ELF-1 (cell line): ENCODE results near the gene CNOT10.
"Not testable (repeated sequence)": the region's sequence is repeated elsewhere in the genome, so short reads cannot be mapped to it uniquely, and the experiment has no call there.

Source experiments
- DNase-seq: peaks from one replicate; pipeline ENCODE4 v3.0.0-alpha.2; 2016; ENCODE audit warnings: low read depth, low spot score

CNOT10 gene

DNA sequence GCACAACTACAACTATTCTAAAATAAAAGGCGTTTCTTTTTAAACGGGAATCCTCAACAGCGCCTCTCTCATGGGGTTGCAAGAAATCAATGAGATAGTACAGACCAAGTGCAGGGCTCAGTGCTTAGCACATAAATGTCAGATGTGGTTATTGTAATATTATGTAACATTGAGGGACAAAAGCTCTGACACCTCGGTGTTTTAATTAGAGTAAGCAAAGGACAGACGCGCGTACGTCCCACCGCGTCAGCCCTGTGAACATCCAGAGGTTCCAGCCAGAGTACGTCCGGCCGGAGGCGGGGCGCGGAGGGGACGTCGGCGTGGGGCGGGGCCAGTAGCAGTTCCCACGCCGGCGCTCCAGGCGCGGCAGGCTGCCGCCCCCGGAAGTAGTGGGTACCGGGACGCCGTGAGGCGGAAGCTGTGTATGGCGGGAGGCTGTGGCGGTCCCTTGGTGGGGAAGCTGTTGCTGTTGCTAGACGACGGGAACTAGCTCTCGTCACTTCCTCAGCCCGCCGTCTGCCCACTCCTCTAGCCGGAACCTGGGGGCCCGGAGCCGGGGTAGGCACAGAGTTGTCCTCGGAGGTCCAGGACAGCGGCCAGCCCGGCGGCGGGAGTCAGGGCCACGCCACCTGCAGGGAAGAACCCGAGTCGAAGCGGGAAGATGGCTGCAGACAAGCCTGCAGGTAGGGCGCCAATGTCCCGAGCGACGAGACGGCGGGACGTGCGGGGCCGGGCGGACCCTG lies at the start of gene CNOT10:
Gene CNOT10, plus strand, starts transcription at position 389 of the 743 bp plus-strand sequence. Its CDS starts 273 bp downstream, at position 662.
- DNase-seq = peak; percentile 97

GRCh38 chr3:32640939-32641338 lies 44.0 kb upstream of the CNOT10 start:
- DNase-seq = no peak

- DNase-seq = peak; percentile 70
These were observed 43.6 kb upstream of the CNOT10 start for GRCh38 chr3:32641356-32641755.

GRCh38 chr3:32643354-32643753 lies 41.6 kb upstream of the CNOT10 start:
- peak; percentile 15 for DNase-seq

DNA sequence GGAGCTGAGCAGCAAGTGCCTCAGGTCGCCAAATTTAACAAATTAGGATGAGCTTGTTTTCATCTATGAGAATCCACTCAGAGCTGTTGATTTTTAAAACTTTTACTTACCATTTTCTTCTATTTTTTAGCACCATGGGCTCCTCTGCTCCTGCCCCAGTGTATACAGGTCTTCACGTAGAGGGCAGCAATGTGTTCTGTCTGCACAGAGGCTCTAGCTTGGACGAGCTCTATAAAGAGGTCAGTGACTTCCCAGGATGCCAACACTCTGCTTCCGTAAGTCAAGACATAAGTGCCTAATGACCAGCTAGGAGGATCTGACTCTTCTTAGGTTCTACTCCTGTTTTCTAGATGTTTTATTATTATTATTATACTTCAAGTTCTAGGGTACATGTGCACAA lies 41.2 kb upstream of the CNOT10 start:
- DNase-seq = no peak

- no peak for DNase-seq
These were observed 40.6 kb upstream of the CNOT10 start for GRCh38 chr3:32644380-32644779.

DNA sequence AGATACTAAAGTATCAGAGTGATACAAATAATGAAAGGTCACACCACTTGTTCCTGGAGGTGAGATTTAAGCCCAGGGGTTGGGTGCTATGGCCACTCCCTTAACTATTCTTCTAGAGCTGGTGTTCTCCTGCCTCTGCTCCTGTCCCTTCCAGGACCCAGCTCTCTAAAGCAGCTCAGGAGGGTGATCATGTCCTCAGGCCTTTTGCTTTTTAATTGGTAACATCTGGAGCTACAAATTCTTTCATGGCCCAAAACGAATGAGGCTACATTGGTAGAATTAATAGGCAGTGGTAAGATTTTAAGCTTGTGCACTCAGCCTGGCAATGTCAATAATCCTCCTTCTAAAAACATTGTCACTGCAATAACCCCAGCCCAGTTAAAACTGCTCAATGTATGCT lies 38.2 kb upstream of the CNOT10 start:
- DNase-seq = peak; percentile 10

GRCh38 chr3:32652337-32653100 lies 32.5 kb upstream of the CNOT10 start:
- not testable (repeated sequence) for DNase-seq

- no peak for DNase-seq
These were observed 29.8 kb upstream of the CNOT10 start for GRCh38 chr3:32655167-32655566.

GRCh38 chr3:32660634-32661033 lies 24.4 kb upstream of the CNOT10 start:
- no peak for DNase-seq

DNA sequence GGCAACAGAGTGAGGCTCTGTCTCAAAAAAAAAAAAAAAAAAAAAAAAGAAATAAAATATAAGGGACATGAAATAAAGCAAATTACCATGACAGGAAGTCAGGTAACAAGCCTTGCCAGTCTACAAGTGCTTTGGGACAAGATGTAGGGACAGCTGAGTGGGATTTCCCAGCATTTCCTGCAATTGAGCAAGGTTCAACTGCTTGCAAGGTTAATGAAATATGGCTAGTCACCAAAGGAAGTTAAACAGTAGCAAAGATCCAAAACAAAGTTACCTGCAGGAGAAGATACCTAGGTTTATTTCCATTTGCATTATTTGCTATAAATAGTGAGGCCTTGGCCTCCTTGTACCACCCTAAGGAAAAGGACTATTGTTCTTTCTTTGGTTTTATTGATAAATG lies 22.3 kb upstream of the CNOT10 start:
- no peak for DNase-seq

DNA sequence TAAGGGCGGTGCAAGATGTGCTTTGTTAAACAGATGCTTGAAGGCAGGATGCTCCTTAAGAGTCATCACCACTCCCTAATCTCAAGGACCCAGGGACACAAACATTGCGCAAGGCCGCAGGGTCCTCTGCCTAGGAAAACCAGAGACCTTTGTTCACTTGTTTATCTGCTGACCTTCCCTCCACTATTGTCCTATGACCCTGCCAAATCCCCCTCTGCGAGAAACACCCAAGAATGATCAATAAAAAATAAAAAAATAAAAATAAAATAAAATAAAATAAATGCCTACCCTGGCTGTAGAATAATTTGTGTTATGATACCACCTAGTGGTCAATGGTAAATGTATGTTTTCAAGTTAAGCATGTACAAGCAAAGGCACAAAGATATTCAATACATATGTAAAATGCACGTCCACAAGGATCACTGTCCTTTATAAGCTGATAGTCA lies 20.3 kb upstream of the CNOT10 start:
- not testable (repeated sequence) for DNase-seq

- no peak for DNase-seq
These were observed 17.9 kb upstream of the CNOT10 start for GRCh38 chr3:32667072-32667582.

DNA sequence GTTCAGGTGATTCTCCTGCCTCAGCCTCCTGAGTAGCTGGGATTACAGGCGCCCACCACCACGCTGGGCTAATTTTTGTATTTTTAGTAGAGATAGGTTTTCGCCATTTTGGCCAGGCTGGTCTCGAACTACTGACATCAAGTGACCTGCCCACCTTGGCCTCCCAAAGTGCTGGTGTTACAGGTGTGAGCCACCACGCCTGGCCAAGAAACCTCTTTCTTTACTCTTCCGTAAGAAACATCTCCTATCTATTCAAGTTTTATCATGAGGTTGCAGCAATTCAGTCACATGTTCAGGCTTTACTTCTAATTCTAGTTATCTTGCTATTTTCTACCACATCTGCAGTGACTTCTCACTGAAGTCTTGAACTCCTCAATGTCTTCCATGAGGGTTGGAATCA lies 15.8 kb upstream of the CNOT10 start:
- DNase-seq = not testable (repeated sequence)

DNA sequence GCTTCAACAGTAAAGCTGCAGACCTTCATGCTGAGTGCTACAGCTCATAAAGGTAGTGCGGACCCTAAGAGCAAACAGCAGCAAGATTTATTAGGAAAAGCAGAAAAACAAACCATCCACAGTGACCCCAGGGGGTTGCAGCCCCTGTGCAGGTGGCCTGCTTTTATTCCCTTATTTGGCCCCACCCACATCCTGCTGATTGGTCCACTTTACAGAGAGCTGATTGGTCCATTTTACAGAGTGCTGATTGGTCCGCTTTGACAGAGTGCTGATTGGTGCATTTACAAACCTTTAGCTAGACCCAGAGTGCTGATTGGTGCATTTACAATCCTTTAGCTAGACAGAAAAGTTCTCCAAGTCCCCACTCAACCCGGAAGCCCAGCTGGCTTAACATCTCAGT lies 11.3 kb upstream of the CNOT10 start:
- not testable (repeated sequence) for DNase-seq

GRCh38 chr3:32675164-32675563 lies 9.8 kb upstream of the CNOT10 start:
- no peak for DNase-seq

- DNase-seq = no peak
These were observed 9.3 kb upstream of the CNOT10 start for GRCh38 chr3:32675650-32676049.

- DNase-seq = no peak
These were observed 3.2 kb upstream of the CNOT10 start for GRCh38 chr3:32681811-32682210.

GRCh38 chr3:32684029-32684799 lies 774 bp upstream of the CNOT10 start:
- DNase-seq = no peak

GRCh38 chr3:32685543-32686185 lies 676 bp downstream of the CNOT10 start:
- no peak for DNase-seq

DNA sequence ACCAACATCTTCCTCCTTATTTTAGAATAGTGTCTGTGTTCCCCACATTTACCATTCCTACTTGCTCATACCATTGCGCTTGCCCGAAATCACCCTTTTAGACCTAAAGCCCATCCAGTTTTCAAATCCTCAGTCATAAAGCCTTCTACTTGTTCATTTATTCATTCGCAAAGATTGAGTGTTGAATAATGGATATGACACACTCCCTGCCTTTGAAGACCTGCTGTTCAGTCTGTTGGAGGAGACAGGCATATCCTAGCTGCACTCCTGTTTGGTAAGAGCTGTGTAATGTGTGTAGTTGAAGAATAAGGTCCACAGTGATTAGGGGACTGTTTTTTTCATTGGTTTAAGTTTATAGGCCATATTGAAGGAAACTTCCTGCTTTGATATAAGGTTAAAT lies 1.7 kb downstream of the CNOT10 start:
- no peak for DNase-seq
